Measurements from ENCODE around the gene CTRL. TPM values are rescaled to one million over a fixed set of nuclear protein-coding genes. Genes with fewer than 3 reads are reported as not detected.

CTRL gene
- polyA plus RNA-seq, 1 of the 3 experiments (the other 2 are of a cell fraction), result 1.9 TPM

- WGBS (ENCODE audit: low lambda C conversion rate), result 85% methylated on average over 5 of the region's 5 CpGs
- Histone ChIP-seq H3K9me3 (no peaks in the 10 kb centered on the region), H3K9ac (no peak overlapping the region), H3K27ac (ENCODE audit: low read depth in 2 of 2, low read length in 1 of 2) (peak overlapping the region in 1 of 2 experiments; percentile 65; a peak in 1 of 4 replicates), H3K9me2 (no peaks in the 10 kb centered on the region), H3K4me2 (no peak overlapping the region), H4K20me1 (ENCODE audit: insufficient read depth) (peaks cover 31% of the 10 kb centered on the region), H3K79me2 (ENCODE audit: insufficient read depth) (peaks cover 28% of the 10 kb centered on the region), H3K36me3 (replicated peaks in 1 of 2; ENCODE audit: control insufficient read depth in 1 of 2, insufficient read depth in 2 of 2, low read length in 1 of 2) (peaks cover 0 to 19% of the 10 kb centered on the region in 2 experiments), H2AFZ (ENCODE audit: low read depth) (no peak overlapping the region), H3F3A (replicated peaks; ENCODE audit: insufficient read depth) (peaks cover 12% of the 10 kb centered on the region), H3K4me1 (ENCODE audit: control insufficient read depth in 1 of 2, insufficient read depth in 2 of 2, low read depth in 1 of 2, low read length in 1 of 2) (peaks cover 6 to 41% of the 10 kb centered on the region in 2 experiments; a peak in 2 of 4 replicates), H3K4me3 (ENCODE audit: low read depth in 2 of 2, low read length in 1 of 2) (no peak overlapping the region), H3K27me3 (ENCODE audit: insufficient read depth) (no peaks in the 10 kb centered on the region)
- ChIA-PET POLR2A (interaction anchor here (0.6 to 1.0 kb wide), 2 partner anchors 13 to 23 kb away, joined by 3 to 5 read pairs; no protein-coding TSS in a partner anchor), CTCF (interaction anchor here (1.0 to 28.1 kb wide), 5 partner anchors 12 to 106 kb away, joined by 3 to 564 read pairs (median 7); partner anchors contain the start of genes EDC4, NRN1L and PSKH1)
- DNase-seq, result no peak
- no peak for TF ChIP-seq RXRA (IDR thresholded peaks at IDR 0.05; ENCODE audit: borderline replicate concordance, low read depth)
Measured at GRCh38 chr16:67922221-67922620, 9.4 kb downstream of the CTRL start.

- CTCF ChIA-PET, result interaction anchor here (0.7 to 28.1 kb wide), 6 partner anchors 9 to 103 kb away, joined by 3 to 564 read pairs (median 6); partner anchors contain the start of genes EDC4, NRN1L and PSKH1
Measured at GRCh38 chr16:67919622-67920221, 11.9 kb downstream of the CTRL start.

GRCh38 chr16:67917852-67918236 lies 13.8 kb downstream of the CTRL start:
- Histone ChIP-seq H3K27me3 (ENCODE audit: insufficient read depth) (no peaks in the 10 kb centered on the region), H3K4me2 (peak overlapping the region; percentile 67), H2AFZ (ENCODE audit: low read depth) (no peak overlapping the region), H3K27ac (ENCODE audit: low read depth in 2 of 2, low read length in 1 of 2) (peak overlapping the region; percentile 80 to 82), H3K9ac (peak overlapping the region; percentile 41; the same call in 1 of the 2 replicates), H3K79me2 (ENCODE audit: insufficient read depth) (peaks cover 59% of the 10 kb centered on the region), H4K20me1 (ENCODE audit: insufficient read depth) (peaks cover 47% of the 10 kb centered on the region), H3K9me2 (no peaks in the 10 kb centered on the region), H3K9me3 (no peaks in the 10 kb centered on the region), H3F3A (replicated peaks; ENCODE audit: insufficient read depth) (peaks cover 24% of the 10 kb centered on the region), H3K4me1 (ENCODE audit: control insufficient read depth in 1 of 2, insufficient read depth in 2 of 2, low read depth in 1 of 2, low read length in 1 of 2) (peaks cover 14 to 69% of the 10 kb centered on the region in 2 experiments; a peak in 3 of 4 replicates), H3K4me3 (ENCODE audit: low read depth in 2 of 2, low read length in 1 of 2) (no peak overlapping the region), H3K36me3 (replicated peaks in 1 of 2; ENCODE audit: control insufficient read depth in 1 of 2, insufficient read depth in 2 of 2, low read length in 1 of 2) (peaks cover 0 to 6% of the 10 kb centered on the region in 2 experiments)
- 42% methylated on average over 4 of the region's 4 CpGs for WGBS (ENCODE audit: low lambda C conversion rate)
- no peak for DNase-seq
- POLR2A ChIA-PET, result no interaction called here
- CTCF ChIA-PET, result interaction anchor here (1.0 to 28.1 kb wide), 4 partner anchors 10 to 101 kb away, joined by 3 to 564 read pairs (median 8); partner anchors contain the start of genes EDC4, NRN1L and PSKH1
- TF ChIP-seq GABPA (IDR thresholded peaks at IDR 0.05; ENCODE audit: low read depth), result no peak
- no peak for TF ChIP-seq REST (IDR thresholded peaks at IDR 0.05; ENCODE audit: low read depth, low read length)
- TF ChIP-seq EP300 (IDR thresholded peaks at IDR 0.05; ENCODE audit: borderline replicate concordance in 1 of 2, low read depth in 1 of 2, low read length in 1 of 2), result no peak
- peak; percentile 93 for TF ChIP-seq FOSL2 (IDR thresholded peaks at IDR 0.05; ENCODE audit: borderline replicate concordance, low read depth)
- TF ChIP-seq EZH2phosphoT487 (IDR thresholded peaks at IDR 0.05; ENCODE audit: borderline replicate concordance, low read depth), result no peak
- peak; percentile 85; the same call in 1 of the 2 replicates for TF ChIP-seq JUND (IDR thresholded peaks at IDR 0.05)
- no peak for TF ChIP-seq IRF3 (IDR thresholded peaks at IDR 0.05; ENCODE audit: low read depth, low read length)
- no peak for TF ChIP-seq SMC3 (IDR thresholded peaks at IDR 0.05; ENCODE audit: low read depth, low read length)
- no peak for TF ChIP-seq FOXJ3 (CRISPR knock-in tag; IDR thresholded peaks at IDR 0.05)
- peak; percentile 85 for TF ChIP-seq PBX3 (IDR thresholded peaks at IDR 0.05)
- no peak for TF ChIP-seq RFX5 (IDR thresholded peaks at IDR 0.05; ENCODE audit: low read length)
- TF ChIP-seq RCOR1 (IDR thresholded peaks at IDR 0.05; ENCODE audit: low read length), result no peak
- TF ChIP-seq NRF1 (IDR thresholded peaks at IDR 0.05; ENCODE audit: low read depth, low read length), result no peak

More at GRCh38 chr16:67919622-67920221, 11.9 kb downstream of the CTRL start:
- 100% methylated on average over 6 of the region's 6 CpGs for WGBS (ENCODE audit: low lambda C conversion rate)
- Histone ChIP-seq H3F3A (replicated peaks; ENCODE audit: insufficient read depth) (peaks cover 24% of the 10 kb centered on the region), H3K9me3 (no peaks in the 10 kb centered on the region), H4K20me1 (ENCODE audit: insufficient read depth) (peaks cover 47% of the 10 kb centered on the region), H3K27ac (ENCODE audit: low read depth in 2 of 2, low read length in 1 of 2) (peak overlapping the region in 1 of 2 experiments; percentile 7; a peak in 1 of 4 replicates), H3K4me2 (no peak overlapping the region), H2AFZ (ENCODE audit: low read depth) (no peak overlapping the region), H3K9me2 (no peaks in the 10 kb centered on the region), H3K9ac (no peak overlapping the region), H3K79me2 (ENCODE audit: insufficient read depth) (peaks cover 46% of the 10 kb centered on the region), H3K4me1 (ENCODE audit: control insufficient read depth in 1 of 2, insufficient read depth in 2 of 2, low read depth in 1 of 2, low read length in 1 of 2) (peaks cover 14 to 66% of the 10 kb centered on the region in 2 experiments; a peak in 3 of 4 replicates), H3K4me3 (ENCODE audit: low read depth in 2 of 2, low read length in 1 of 2) (no peak overlapping the region), H3K27me3 (ENCODE audit: insufficient read depth) (no peaks in the 10 kb centered on the region), H3K36me3 (replicated peaks in 1 of 2; ENCODE audit: control insufficient read depth in 1 of 2, insufficient read depth in 2 of 2, low read length in 1 of 2) (peaks cover 0 to 15% of the 10 kb centered on the region in 2 experiments)
- TF ChIP-seq RAD21 (IDR thresholded peaks at IDR 0.05; ENCODE audit: low read length) (peak; percentile 47), NFIC (IDR thresholded peaks at IDR 0.05; ENCODE audit: borderline replicate concordance) (no peak)
- POLR2A ChIA-PET, result no interaction called here
- DNase-seq, result no peak

All from SK-N-SH (cell line).